GM20000 (cell line): ENCODE measurements around the gene PRSS56.

Source experiments
- DNase-seq: peaks from one replicate; pipeline ENCODE4 v3.0.0; 2012; ENCODE audit warnings: low spot score
- CTCF ChIP-seq: IDR thresholded peaks from 2 replicates; pipeline ENCODE4 v1.5.1; 2012; ENCODE audit warnings: mild to moderate bottlenecking, control low read depth; ENCODE audit errors: extremely low read depth, missing control alignments

PRSS56 gene

GRCh38 chr2:232545511-232546375 is 25.6 kb downstream of the PRSS56 start:
- no peak for DNase-seq
- TF ChIP-seq CTCF, result no peak

- no peak for DNase-seq
- no peak for TF ChIP-seq CTCF
Measured at GRCh38 chr2:232547991-232548390, 27.8 kb downstream of the PRSS56 start.

DNA sequence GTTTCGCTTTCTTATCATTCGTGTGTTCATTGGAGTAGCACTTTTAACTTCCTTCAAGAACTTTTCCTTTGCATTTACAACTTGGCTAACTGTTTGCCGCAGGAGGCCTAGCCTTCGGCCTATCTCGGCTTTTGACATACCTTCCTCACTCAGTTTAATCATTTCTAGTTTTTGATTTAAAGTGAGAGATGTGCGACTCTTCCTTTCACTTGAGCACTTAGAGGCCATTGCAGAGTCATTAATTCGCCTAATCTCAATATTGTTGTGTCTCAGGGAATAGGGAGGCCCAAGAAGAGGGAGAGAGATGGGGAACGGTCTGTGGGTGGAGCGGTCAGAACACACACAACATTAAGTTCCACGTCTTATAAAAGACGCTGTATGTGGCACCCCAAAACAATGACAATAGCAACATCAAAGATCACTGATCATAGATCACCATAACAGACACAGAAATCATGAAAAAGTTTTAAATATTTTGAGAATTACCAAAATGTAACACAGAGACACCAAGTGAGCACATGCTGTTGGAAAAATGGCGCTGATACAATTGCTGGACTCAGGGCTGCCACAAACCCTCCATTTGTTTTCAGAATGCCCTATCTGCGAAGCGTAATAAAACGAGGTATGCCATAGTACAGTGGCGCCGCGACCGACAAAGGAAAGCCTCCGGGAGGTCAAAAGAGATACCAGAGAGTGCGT is 29.6 kb downstream of the PRSS56 start:
- DNase-seq, result no peak
- no peak for TF ChIP-seq CTCF

DNA sequence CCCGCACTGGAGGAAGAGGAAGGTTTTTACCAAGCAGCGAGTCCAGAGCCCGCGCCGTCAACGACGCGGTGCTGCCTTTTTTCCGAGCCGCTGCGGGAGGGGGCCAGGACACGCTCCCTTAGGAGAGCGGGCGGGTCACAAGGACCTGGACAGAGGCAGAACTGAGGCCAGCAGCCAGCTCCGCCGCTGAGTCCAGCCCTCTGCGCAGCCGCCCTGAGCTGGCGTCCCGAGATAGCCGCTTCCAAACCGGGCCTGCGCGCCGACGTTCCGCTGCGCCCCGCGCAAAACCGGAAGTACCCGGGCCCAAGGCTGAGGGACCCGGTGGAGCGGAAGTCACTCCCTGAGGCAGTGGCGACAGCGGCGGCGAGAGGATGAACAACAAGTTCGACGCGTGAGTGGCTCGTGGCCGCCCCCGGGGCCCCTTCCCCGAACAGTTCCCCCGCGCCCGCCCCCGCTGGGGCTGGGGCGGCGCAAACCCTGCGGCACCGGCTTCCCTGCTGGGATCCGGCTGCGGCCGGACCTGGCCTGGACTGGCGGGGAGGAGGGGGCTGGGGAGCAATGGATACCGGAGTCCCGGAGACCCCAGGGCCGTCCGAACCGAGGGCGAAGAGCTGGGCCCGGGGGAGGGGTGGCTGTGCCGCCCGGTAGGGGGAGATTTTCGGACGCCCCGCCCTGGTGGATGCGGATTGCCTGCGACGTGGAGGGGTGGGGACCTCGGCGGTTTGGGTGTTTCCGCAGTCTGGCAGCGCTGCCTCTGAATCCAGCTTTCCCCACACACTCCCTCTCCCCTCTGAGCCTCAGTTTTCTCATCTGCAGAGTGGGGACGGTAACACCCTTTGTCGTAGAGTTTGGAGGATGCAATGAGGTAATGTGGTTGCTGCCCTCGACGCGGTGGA is 30.4 kb downstream of the PRSS56 start, which contains the start of the genes EIF4E2 and TIGD1:
Gene EIF4E2 (plus strand): TSS at position 336 of the 896 bp plus-strand sequence. CDS start 36 bp downstream, at position 372.
Gene TIGD1 (minus strand): TSS at position 204 of the 896 bp plus-strand sequence. CDS start 675 bp downstream, outside the sequence.
- peak; percentile 8 for TF ChIP-seq CTCF
- DNase-seq, result peak; percentile 99

- peak; percentile 23 for DNase-seq
- TF ChIP-seq CTCF, result no peak
Measured at GRCh38 chr2:232551250-232551638, 31.1 kb downstream of the PRSS56 start.

- no peak for DNase-seq
- TF ChIP-seq CTCF, result no peak
Measured at GRCh38 chr2:232551776-232552175, 31.6 kb downstream of the PRSS56 start.
